ENCODE results near the gene GSKIP. TPM values are rescaled to one million over a fixed set of nuclear protein-coding genes. Genes with fewer than 3 reads are reported as not detected.

The GSKIP gene
- total RNA-seq, 2 donors from 2014 or later, result 8.0 to 11.2 TPM

DNA sequence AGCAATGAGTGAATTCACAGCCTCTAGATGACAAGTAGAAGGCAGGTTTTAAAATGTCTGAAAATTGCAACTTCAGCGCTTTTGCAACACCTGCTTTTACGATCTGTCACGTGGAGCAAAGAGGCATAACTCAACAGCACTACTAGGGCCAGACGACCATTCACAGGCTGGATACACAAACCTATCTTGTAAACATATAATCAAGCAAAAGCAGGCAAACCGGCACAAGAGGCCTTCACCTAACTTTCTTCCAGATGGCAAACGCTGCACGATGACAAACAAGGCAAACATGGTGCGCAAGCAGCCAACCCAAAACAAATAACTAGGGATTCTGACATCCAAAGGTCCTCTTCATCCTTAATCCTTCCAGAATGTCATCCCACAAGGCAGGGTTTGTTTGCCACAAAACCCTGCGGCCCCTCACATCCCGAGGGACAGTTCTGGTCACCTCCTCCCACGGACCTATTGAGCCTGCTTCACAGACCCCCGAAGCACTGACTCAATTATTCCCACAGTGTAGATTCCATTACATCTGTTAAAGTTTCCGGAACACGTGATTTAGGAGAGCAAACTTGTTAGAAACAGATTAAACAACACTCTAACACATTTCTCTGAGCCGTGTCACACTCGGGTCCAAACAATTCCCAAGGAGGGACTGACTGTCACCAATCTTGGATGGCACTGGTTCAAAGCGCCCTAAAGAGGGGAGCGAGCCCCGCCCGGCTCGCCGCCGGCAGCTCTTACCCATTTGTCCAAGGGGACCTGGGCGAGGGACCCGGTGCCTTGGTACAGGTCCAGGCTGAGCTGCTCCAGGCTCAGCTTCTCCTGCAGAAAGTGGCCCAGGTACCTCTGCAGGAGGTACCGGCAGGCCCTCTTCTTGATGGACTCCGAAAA lies 1.0 kb upstream of the GSKIP start:
- DNase-seq (peak; percentile 62 to 87 (median 73)), ATAC-seq (peak; percentile 64)
- peak; percentile 55 to 90 (median 89) for TF ChIP-seq POLR2A (IDR thresholded peaks at IDR 0.05)
- TF ChIP-seq, protein P1, sequence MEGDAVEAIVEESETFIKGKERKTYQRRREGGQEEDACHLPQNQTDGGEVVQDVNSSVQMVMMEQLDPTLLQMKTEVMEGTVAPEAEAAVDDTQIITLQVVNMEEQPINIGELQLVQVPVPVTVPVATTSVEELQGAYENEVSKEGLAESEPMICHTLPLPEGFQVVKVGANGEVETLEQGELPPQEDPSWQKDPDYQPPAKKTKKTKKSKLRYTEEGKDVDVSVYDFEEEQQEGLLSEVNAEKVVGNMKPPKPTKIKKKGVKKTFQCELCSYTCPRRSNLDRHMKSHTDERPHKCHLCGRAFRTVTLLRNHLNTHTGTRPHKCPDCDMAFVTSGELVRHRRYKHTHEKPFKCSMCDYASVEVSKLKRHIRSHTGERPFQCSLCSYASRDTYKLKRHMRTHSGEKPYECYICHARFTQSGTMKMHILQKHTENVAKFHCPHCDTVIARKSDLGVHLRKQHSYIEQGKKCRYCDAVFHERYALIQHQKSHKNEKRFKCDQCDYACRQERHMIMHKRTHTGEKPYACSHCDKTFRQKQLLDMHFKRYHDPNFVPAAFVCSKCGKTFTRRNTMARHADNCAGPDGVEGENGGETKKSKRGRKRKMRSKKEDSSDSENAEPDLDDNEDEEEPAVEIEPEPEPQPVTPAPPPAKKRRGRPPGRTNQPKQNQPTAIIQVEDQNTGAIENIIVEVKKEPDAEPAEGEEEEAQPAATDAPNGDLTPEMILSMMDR (IDR thresholded peaks at IDR 0.05), result peak in 1 of 7 experiments; percentile 30
- Histone ChIP-seq H3K4me3 (peak overlapping the region; percentile 94 to 95), H3K36me3 (replicated peaks in 1 of 2; ENCODE audit: insufficient read depth in 1 of 2, low read depth in 2 of 2) (no peaks in the 10 kb centered on the region), H3K9me3 (no peaks in the 10 kb centered on the region), H3K27me3 (no peaks in the 10 kb centered on the region), H3K4me1 (peaks cover 47% of the 10 kb centered on the region), H3K27ac (peak overlapping the region; percentile 90 to 99 (median 95))
- intact Hi-C loops (cut with DNase I), result no loop called here
- WGBS, 2 donors, result 1% methylated on average over 24 to 26 of the region's 27 CpGs

DNA sequence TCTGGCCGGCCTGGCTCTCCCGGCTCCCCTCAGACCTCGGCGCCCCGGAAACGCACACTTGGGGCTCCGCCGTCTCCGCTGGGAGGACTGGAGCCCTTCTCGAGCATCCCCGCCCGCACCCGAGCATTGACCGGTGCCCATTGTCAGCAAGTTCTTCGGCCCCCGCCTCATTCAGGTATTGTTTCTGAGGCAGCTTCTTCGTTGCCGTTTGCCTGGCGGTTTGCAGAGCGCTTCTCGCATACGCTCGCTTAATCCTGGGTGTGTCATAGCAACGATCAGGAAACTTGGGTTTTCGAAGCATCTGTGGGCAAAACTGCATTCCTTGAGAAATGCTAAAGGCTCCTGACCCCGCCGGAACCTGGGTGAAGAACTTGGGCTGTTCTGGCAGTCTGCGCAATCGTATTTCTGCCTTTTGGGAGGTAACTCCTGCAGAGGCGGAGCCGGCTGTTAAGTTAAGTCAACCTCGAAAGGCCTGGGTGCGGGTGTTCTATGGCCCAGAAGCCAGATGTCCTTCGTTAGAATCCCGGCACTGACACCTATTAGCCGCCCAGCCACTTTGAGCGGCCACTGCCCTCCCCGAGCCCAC lies 518 bp downstream of the GSKIP start:
- no peaks in the 10 kb centered on the region for H3K27me3 ChIP-seq
- peak overlapping the region; percentile 18 to 99 (median 95) for H3K27ac ChIP-seq
- no peaks in the 10 kb centered on the region for H3K9me3 ChIP-seq
- peak; percentile 30 for ATAC-seq
- no peak for TF ChIP-seq POLR2A (IDR thresholded peaks at IDR 0.05)
- TF ChIP-seq, protein P1 (IDR thresholded peaks at IDR 0.05), result no peak
- H3K4me1 ChIP-seq, result peaks cover 46% of the 10 kb centered on the region
- peak overlapping the region; percentile 94 to 95 for H3K4me3 ChIP-seq
- 0 to 1% methylated on average over 13 to 38 of the region's 38 CpGs for WGBS, 2 donors
- DNase-seq, result peak; percentile 56 to 71 (median 64)
- intact Hi-C loops (cut with DNase I), result no loop called here
- no peaks in the 10 kb centered on the region for H3K36me3 ChIP-seq (replicated peaks in 1 of 2; ENCODE audit: insufficient read depth in 1 of 2, low read depth in 2 of 2)

DNA sequence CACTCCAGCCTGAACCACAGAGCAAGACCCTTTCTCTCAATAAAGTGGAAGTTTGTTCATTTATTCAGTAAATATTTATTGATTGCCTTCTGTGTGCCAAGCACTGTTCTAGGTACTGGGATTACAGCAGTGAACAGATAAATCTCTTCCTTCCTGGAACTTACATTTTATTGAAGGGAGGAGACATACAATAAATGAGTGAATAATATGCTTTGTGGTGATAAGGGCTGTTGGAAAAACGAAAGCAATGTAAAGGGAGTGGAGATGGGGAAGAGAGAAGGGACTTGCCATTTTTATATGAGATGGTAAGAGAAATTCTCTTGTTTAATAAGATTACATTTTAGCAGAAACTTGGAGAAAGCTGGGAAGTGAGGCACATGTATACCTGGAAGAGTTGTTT lies 1.6 kb downstream of the GSKIP start:
- 20 to 36% methylated on average over 1 of the region's 1 CpG for WGBS, 2 donors
- ATAC-seq (no peak), DNase-seq (no peak)
- Histone ChIP-seq H3K27me3 (no peaks in the 10 kb centered on the region), H3K9me3 (no peaks in the 10 kb centered on the region), H3K36me3 (replicated peaks in 1 of 2; ENCODE audit: insufficient read depth in 1 of 2, low read depth in 2 of 2) (no peaks in the 10 kb centered on the region), H3K4me1 (peaks cover 36% of the 10 kb centered on the region), H3K27ac (no peak overlapping the region), H3K4me3 (no peak overlapping the region)
- TF ChIP-seq, protein P1 (IDR thresholded peaks at IDR 0.05), result no peak
- no peak for TF ChIP-seq POLR2A (IDR thresholded peaks at IDR 0.05)
- intact Hi-C loops (cut with DNase I), result no loop called here

GRCh38 chr14:96368534-96368933 lies 5.2 kb downstream of the GSKIP start:
- intact Hi-C loops (cut with DNase I), result no loop called here
- WGBS, 2 donors, result 100% methylated on average over 1 of the region's 1 CpG
- ATAC-seq, result no peak

More at GRCh38 chr14:96368534-96368933, 5.2 kb downstream of the GSKIP start:
- DNase-seq, result no peak
- Histone ChIP-seq H3K4me1 (peaks cover 14% of the 10 kb centered on the region), H3K9me3 (no peaks in the 10 kb centered on the region), H3K27ac (no peak overlapping the region), H3K27me3 (no peaks in the 10 kb centered on the region), H3K4me3 (no peak overlapping the region), H3K36me3 (replicated peaks in 1 of 2; ENCODE audit: insufficient read depth in 1 of 2, low read depth in 2 of 2) (no peaks in the 10 kb centered on the region)
- TF ChIP-seq POLR2A (IDR thresholded peaks at IDR 0.05), result no peak
- TF ChIP-seq, protein P1 (IDR thresholded peaks at IDR 0.05), result no peak

Data from body of pancreas (tissue), 4 donors.